22Rv1 (cell line): ENCODE results near the gene RIN1.
"Not testable (repeated sequence)": the region's sequence is repeated elsewhere in the genome, so short reads cannot be mapped to it uniquely, and the experiment has no call there.

ENCODE experiments used
- H3K27ac ChIP-seq: fragments of 450-650 bp; 2 replicates; pipeline ENCODE4 v1.5.1; 2017
- CTCF ChIP-seq: fragments of 450-650 bp; IDR thresholded peaks from 2 replicates; pipeline ENCODE4 v1.5.1; 2017; ENCODE audit warnings: mild to moderate bottlenecking
- ZFX ChIP-seq: fragments of 450-650 bp; IDR thresholded peaks from 2 replicates; pipeline ENCODE4 v1.6.1; 2017; ENCODE audit warnings: antibody characterized with exemption, borderline replicate concordance

RIN1 gene

GRCh38 chr11:66310803-66311440 is 25.3 kb downstream of the RIN1 start:
- TF ChIP-seq CTCF: peak; percentile 8; the same call in 1 of the 2 replicates
- H3K27ac ChIP-seq: not testable (repeated sequence)

GRCh38 chr11:66310324-66310723 is 25.9 kb downstream of the RIN1 start:
- H3K27ac ChIP-seq: no peak overlapping the region
- no peak for TF ChIP-seq CTCF
- TF ChIP-seq ZFX: no peak

GRCh38 chr11:66309475-66309874 is 26.8 kb downstream of the RIN1 start:
- H3K27ac ChIP-seq: no peak overlapping the region
- TF ChIP-seq ZFX (no peak), CTCF (no peak)

GRCh38 chr11:66302656-66303055 is 33.6 kb downstream of the RIN1 start:
- TF ChIP-seq ZFX: no peak
- no peak for TF ChIP-seq CTCF
- H3K27ac ChIP-seq: no peak overlapping the region

GRCh38 chr11:66299186-66299585 is 37.0 kb downstream of the RIN1 start:
- no peak overlapping the region for H3K27ac ChIP-seq
- no peak for TF ChIP-seq ZFX

GRCh38 chr11:66297610-66298009 is 38.6 kb downstream of the RIN1 start:
- no peak for TF ChIP-seq CTCF
- no peak for TF ChIP-seq ZFX
- no peak overlapping the region for H3K27ac ChIP-seq

GRCh38 chr11:66294626-66295620 is 41.3 kb downstream of the RIN1 start:
- TF ChIP-seq ZFX (no peak), CTCF (no peak)
- no peak overlapping the region for H3K27ac ChIP-seq
